ENCODE results near the gene CAMK1D.
"Not testable (repeated sequence)": the region's sequence is repeated elsewhere in the genome, so short reads cannot be mapped to it uniquely, and the experiment has no call there.

CAMK1D gene

DNA sequence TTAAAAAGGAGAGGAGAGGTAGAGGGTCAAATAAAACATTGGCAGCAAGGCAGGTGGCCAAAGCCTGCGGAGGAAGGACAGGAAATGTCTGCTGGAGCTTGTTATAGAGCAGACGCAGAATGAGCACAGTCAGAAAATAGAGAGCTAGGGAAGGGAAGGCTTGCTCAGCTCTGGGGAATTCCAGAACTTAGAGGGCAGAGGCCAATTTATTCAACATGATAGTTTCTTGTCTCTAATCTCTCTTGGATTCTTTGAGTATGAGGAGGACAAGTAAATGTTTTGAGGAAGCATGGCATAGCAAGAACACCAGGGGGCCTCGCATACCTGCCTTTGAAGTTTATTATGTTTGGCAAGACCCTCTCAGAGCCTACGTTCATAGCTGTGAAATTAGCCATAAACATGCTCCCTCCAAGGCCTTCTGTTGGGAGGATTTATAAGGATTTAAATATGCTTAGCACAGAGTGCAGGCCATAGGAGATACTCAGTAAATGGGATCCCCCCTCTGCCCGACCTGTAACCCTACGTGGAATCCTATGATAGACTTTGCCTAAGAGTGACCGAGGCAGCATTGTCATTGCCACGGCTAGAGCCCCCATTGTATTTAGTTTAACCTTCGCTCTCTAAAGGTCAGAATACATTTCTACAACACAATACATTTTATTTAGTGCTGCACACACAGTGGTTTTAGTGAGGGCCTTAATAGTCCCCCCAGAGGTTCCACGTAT lies 358.3 kb downstream of the CAMK1D start:
- DNase-seq: no peak

DNA sequence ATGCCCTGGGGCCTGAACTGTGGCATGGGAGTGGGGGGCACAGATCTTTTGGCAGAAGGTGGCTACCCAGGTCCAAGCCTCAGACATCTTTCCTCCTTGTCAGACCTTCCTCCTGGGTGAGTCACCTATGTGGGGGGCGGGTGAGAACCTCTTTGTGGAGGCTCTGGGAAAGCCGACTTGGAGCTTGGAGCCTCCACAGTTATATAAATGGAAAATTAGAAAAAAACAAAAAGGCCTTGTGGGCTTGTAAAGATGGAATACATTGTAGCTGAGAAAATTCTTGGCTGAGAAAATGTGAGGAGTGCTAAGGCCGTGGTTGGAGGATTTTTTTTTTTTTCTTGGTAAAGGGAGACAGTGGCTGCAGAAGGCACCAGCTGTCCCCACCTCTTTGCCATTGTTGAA lies 359.7 kb downstream of the CAMK1D start:
- DNase-seq: no peak

DNA sequence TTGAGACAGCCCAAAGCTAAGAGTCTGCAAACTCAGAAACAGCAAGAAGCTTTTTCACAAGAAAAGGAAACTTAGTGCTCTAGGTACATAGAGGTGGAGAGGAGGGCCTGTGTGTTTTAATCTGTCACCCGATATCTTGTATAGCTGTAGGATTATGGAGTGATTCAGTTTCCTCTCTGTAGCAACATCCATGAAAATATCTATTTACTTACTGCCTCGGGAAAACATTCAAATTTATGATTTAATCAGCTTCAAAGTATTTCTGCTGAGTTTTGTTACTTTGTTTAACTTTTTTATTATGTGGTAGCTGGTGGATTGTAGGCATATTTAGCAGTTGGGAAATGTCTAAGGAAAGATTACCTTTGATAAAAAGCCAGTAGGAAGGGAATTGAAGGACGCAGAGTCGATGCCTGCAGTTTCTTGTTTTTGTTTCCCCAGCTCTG lies 360.2 kb downstream of the CAMK1D start:
- DNase-seq: no peak

DNA sequence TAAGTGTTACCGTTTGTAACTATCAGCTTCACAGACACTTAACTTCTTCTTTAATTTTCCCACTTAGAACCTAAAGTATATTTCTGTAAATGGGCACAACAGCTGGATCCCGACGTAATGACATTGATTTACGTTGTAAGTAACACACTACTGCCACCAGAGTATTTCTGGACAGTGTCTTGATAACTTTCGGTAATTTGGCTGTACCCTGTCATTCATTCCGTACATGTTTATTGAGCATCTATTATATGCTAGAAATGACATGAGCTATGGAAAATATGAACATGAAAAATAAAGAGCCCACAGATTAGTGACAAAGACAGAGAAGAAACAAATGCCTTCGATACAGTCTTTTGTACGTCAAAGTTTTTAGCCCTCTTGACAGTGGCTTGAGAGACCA lies 360.8 kb downstream of the CAMK1D start:
- no peak for DNase-seq

DNA sequence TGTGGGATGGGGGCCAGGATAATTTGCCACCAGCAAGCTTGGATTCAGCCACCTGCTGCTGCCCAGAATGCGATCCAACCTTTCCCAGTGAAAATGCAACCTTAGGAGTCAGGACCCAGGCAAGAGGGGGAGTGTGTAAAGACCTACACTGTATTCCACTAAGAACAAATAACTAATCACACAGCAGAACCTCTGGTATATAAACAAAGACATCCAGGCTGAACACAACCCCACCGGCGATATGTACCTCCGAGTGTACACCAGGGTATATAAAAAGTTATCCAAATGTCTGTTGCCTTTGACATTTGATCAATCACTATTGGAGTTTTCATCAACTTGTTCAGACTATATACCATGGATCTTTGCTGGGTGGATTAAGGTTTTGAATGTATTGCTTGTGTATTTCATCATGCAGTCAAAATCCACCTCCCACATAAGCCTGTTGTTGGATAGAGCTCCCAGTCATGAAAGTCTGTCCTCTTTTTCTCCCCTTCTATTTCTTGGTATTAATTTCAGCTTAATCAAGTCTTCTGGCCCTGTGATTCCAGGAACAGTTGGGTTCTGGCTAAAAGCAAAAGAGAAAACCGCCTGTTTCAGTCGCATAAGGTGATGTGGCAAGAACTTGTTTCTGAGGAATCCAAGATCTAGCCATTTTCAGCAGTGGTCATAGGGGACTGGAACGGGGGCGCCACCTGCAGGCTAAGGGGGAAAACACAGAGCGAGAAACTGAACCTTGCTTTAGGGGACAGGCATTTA lies 361.4 kb downstream of the CAMK1D start:
- peak; percentile 74 to 75 for DNase-seq

DNA sequence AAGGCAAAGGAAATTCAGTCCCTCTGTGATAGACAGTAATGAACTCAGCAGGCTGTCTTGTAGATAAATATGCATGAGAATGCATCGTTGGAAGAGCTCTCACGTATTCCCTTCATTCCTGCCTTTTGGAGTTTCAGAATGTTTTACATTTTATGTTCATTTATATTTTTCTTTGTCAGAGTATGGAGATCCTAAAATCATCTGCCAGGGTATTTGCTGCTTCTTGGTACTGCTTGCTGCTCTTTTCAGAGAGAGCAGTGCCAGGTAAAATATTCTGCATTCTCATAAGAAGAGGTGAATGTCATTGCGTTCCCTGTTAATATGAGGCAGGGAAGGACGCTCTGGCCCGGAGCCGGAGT lies 362.0 kb downstream of the CAMK1D start:
- DNase-seq: no peak

DNA sequence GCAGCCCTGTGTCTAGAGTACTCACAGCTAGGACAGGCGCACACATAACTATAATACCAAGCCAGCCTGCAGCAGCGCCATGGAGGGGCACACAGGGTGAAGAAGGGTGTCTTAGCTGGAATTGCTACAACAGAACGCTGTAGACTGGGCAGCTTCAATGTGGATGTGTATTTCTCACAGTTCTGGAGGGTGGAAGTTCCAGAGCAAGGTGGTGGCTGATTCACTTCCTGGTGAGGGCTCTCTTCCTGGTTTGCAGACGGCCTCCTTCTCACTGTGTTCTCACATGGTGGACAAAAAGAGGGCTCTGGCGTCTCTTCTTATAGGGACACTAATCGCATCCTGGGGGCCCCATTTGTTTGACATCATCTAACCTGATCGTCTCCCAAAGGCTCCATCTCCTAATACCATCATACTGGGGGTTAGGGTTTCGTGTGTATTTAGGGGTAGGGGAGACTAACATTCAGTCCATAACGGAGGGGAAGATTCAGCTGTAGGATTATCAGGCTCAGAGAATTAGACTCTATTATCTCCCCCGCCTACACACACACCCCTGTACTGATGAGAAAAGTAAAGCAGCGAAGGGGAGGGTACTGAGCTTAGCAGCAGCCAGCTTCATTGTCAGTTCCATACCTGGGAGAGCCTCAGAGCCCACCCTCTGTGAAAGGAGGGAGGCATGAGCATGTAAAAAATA lies 363.1 kb downstream of the CAMK1D start:
- DNase-seq: no peak

DNA sequence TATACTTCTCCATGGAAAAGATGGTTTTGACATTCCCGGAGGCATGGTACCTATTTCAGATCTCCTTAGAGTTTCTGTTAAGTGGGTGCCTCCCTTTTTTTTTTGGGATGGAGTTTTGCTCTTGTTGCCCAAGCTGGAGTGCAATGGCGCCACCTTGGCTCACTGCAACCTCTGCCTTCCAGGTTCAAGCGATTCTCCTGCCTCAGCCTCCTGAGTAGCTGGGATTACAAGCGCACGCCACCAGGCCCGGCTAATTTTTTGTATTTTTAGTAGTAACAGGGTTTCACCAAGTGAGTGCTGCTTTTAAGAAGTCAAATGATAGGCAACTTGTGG lies 363.6 kb downstream of the CAMK1D start:
- not testable (repeated sequence) for DNase-seq

DNA sequence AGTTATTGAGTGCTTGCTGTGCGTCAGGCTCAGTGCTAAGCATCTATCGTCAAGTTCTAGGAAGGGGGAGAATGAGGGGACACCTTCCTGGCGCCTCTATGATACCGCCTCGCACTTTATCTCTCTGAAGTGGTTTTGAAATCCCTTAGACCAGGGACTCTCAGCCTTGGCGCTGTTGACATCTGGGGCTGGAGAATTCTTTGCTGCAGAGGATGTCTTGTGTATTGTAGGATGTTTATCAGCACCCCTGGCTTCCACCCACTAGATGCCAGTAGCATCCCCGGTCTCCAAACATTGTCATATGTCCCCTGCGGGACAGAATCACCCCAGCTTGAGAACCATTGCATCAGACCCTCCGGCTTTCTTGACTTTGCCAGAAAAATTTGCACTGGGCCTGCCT lies 366.7 kb downstream of the CAMK1D start:
- no peak for DNase-seq

DNA sequence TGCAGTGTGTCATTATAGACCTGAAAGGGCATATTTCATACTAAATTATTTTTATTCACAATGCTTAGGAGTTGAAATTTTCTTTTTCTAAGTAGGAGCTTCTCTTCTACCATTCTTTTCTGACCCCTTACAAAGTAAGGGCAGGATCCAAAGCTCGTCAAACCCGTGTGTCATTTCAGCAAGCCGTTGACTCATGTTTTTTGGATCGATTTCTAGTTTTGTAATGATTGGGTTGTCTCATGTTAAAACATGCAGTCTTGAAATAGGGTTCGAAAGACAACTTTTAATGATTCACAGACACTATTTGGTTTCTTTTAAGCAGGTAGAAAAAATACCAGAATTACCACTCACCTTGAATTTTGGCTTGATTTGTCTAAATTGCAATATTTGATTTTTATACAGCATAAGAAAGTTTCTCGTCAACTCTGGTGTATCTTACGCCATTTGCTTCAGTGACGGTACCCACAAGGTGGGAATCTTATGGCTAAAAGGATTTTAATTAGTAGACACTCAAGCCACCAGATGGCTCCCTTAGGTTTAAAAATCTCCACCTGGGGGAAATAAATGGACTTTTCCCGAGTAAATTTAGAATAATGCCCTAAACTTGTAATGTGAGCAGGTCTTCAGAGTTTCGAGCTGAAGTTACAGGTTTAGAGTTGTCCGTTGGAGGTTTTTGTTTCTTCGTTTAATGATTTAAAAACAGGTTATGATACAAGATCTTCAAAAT lies 368.8 kb downstream of the CAMK1D start:
- no peak for DNase-seq

DNA sequence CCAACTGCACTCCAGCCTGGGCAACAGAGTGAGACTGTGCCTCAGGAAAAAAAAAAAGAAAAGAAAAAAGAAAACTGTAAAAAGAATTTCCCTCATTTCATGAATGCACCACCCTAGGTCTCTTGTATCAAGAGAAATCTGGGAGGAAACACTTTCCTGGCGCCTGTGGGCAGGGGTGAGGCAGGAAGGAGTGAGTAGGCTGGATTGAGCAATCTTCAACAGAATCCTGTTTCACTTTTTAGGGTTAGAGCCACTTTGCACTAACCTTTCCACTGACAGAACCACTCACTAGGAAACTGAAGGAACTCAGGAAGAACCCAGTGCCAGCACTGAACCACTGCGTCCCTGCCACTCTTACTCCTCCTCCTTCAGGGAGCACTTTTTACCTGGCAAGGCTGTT lies 370.0 kb downstream of the CAMK1D start:
- no peak for DNase-seq

DNA sequence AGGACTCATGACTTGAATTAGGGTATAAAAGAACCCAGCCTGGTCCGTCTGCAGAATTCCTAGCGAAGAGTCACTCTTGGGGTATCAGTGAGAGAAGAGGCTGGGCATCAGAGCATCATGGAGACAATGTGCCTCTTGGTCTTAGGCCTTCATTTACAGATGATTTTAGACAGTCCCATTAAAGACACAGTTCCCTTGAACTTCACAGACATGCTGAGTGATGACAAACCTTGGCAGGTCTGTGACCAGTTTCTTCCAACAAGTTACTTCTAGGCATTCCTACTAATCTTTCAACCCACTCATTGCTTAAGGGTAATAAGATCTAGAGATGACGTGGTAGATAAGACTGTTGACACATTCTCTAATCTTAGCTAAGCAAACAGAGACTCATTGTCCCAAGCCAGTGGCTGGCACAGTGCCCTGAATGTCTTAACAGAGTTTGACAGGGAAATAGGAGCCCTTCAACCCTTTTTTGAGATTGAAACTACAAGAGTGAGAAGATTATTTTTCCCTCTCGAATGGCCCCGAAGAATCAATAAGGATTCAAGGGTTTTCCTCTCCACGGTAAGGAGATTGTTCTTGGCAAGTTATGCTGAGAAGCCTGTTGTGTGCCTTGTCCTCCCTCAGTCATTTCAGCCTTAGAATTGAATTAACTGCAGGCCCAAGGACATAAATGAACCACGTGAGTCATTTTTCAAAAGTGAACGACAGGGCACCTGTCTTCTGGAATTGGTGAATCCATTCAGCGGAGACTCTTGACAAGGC lies 371.1 kb downstream of the CAMK1D start:
- DNase-seq: no peak

DNA sequence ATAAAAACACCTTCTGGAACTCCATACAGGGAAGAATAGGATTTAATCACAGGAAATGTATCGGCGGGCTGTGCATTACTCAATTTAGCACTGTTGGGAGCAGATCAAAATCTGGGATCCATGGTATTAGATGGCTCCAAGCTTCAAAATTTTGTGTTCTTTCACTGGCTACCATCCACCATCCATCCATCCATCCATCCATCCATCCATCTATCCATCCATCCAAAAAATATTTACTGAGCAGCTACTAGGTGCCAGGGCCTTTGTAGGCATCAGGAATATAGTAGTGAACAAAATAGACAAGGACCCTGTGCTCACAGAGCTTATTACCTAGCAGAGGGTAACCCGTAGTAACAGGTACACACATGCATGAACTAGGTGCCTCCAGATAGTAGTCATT lies 372.0 kb downstream of the CAMK1D start:
- no peak for DNase-seq

DNA sequence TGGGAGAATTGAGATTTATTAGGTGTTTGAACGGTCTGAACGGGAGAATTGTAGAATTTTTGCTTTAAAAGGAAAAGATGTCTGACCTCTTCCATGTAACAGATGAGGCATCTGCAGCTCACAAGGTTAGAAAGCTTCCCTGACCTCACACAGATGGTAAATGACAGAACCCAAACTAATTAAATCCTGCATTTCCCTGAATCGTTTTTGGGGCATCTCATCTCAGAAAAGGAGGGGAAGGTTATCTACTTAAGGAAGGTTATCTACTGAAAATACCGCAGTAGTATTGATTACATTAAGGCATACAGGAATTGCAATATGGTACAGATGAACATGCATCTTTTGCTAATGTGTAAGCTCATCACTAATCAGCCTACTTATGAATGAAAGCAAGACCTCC lies 373.9 kb downstream of the CAMK1D start:
- DNase-seq: no peak

DNA sequence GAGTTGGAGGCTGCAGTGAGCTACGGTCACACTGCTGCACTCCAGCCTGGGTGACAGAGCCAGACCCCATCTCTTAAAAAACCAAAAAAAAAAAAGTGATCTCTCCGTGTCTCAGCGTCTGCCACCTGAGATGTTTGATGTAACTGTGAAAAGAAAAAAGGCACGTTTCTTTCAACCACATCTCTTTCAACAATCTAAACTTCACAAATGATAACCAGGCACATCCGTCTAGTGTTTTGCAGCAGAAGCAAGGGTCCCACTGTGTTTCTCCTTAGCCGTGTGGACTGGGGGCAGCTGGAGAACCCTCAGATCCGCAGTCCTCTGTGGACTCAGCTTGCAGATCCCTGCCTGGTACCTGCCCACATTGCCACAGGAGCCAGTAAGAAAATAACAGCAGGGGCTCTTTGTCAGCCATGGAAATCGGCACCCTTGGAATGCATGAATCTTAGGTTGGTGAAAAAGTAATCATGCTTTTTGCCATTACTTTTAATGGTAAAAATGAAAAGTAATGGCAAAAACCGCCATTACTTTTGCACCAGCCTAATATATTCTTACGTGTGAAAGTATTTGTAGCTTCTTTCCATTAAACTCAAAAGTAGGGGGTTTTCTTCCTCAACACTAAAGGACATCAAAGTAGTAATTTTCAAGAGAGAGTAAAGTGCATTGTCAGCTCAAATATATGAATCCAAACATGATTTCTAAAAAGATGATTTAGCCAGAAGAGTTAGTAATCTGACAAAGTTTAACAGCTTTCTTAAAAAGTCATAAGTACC lies 375.6 kb downstream of the CAMK1D start:
- no peak for DNase-seq

DNA sequence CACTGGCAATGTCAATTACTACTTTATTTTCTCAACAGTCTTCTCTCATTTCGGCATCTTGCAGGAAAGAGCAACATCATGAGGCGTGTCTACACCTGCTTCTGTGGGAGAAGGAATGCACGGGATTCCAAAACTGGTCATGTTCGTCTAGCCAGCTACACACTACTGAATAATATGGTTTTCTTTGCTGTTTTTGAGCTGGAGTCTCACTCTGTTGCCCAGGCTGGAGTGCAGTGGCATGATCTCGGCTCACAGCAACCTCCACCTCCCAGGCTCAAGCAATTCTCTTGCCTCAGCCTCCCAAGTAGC lies 376.2 kb downstream of the CAMK1D start:
- DNase-seq: not testable (repeated sequence)

DNA sequence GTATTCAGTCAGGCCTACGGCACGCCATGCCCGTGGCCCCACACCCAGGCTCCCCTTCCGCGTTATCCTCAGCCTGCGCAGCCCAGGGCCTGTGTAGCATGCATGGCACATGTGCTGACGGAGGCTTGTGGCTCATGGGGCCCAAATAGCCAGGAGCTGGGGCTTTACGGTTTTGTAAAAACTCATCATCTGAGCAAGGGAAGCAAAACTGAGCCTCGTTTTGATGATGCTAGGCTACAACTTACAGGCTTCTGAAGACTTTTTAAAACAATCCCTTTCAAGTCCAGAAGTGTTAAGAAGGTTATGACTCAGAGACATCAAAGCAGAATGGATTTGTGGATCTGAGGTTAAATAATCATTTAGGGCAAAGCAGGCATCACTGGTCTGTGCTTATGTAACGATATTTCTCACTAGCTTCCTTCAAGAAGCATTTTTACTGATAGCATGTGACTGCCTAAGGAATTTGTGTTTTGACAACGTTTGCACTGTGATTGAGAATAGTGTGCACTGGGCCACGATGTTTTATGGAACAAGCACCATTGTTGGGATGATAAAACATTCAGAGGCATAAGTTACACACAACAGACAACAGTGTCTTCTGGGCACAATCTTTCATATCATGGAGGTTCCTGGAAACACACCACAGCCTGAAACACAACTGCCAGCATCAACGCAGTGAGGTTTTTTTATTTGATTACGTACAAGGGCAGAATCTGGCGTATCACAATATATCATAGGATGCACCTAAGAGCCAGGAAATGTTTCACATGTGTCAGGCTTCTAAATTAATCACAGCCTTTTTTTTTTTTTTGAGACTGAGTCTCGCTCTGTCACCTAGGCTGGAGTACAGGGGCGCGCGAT lies 377.9 kb downstream of the CAMK1D start:
- no peak for DNase-seq

DNA sequence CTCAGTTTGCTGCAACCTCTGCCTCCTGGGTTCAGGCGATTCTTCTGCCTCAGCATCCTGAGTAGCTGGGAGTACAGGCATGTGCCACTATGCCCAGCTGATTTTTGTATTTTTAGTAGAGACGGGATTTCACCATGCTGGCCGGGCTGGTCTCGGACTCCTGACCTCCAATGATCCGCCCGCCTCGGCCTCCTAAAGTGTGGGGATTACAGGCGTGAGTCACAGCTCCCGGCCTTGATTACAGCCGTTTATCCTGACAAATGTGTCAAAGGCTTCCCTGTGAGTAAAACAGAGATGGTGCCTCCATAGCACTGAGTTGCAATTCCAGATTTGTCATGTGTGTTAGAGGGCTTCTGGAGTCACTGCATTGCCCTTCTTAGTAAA lies 378.5 kb downstream of the CAMK1D start:
- no peak for DNase-seq

DNA sequence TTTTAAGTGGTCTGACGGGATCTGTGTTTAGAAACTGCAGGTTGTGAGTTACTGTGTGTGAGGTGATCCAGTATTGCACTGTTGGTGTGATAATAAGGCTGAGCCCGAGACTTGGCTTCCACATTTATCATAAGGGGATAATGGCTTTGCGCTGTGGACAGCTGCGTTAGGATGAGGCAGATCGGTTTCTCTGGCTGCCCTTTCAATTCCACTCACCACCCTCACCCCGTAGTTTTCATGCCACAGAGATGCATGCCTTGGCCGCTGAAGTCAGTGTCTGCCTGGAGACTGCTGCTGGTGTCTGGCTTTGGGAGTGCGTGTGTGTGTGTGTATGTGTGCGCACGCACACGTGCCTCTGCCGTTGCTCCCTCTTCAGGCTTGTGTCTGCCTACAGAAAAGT lies 379.1 kb downstream of the CAMK1D start:
- DNase-seq: no peak

DNA sequence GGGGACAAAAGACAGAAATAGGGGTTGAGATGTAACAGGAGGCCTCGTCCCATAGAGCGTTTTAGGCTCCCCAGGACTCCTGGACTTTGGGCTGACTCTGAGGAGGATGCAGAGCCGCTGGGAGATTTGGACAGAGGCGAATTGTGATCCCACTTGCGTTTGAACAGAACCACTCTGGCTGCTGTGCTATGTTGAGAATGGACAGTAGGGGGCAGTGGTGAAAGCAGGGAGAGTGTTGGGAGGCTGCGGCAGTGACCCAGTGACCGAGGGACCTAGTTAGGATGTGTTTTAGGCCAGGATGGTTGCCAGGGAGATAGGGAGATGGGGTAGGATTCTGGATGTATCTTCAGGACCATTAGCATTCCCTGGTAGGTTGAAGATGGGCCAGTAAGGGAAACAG lies 380.5 kb downstream of the CAMK1D start:
- DNase-seq: no peak
